ENCODE measurements around the gene IFNGR2.
"Not testable (repeated sequence)": the region's sequence is repeated elsewhere in the genome, so short reads cannot be mapped to it uniquely, and the experiment has no call there.

Gene IFNGR2

GRCh38 chr21:33446620-33447019 is 43.4 kb downstream of the IFNGR2 start:
- DNase-seq, result not testable (repeated sequence)

- no peak for DNase-seq
Observed at GRCh38 chr21:33449616-33450015, 46.4 kb downstream of the IFNGR2 start.

- DNase-seq, result no peak
Observed at GRCh38 chr21:33451634-33452071, 48.4 kb downstream of the IFNGR2 start.

GRCh38 chr21:33452362-33452761 is 49.1 kb downstream of the IFNGR2 start:
- no peak for DNase-seq

GRCh38 chr21:33455686-33456446 is 52.7 kb downstream of the IFNGR2 start:
- no peak for DNase-seq

- DNase-seq, result no peak
Observed at GRCh38 chr21:33458861-33459260, 55.6 kb downstream of the IFNGR2 start.

GRCh38 chr21:33461538-33462250 is 58.5 kb downstream of the IFNGR2 start:
- DNase-seq, result no peak

GRCh38 chr21:33469183-33469582 is 66.0 kb downstream of the IFNGR2 start:
- DNase-seq, result not testable (repeated sequence)

GRCh38 chr21:33470701-33471100 is 67.5 kb downstream of the IFNGR2 start:
- DNase-seq, result no peak

- DNase-seq, result no peak
Observed at GRCh38 chr21:33473344-33473743, 70.1 kb downstream of the IFNGR2 start.

- DNase-seq, result no peak
Observed at GRCh38 chr21:33477066-33477465, 73.9 kb downstream of the IFNGR2 start.

GRCh38 chr21:33478182-33478581 is 75.0 kb downstream of the IFNGR2 start:
- no peak for DNase-seq

GRCh38 chr21:33478935-33479678 is 75.9 kb downstream of the IFNGR2 start:
- no peak for DNase-seq

- peak; percentile 90 to 95 for DNase-seq
Observed at GRCh38 chr21:33479679-33480480, 76.7 kb downstream of the IFNGR2 start, which contains the start of gene TMEM50B. TMEM50B (minus strand) TSS chr21:33479974; CDS start chr21:33468885, 11,089 bp downstream.

GRCh38 chr21:33480481-33481103 is 77.4 kb downstream of the IFNGR2 start:
- DNase-seq, result no peak

GRCh38 chr21:33481314-33481943 is 78.2 kb downstream of the IFNGR2 start:
- no peak for DNase-seq

Data from NCI-H187 (cell line).